HG03354 (cell line): ENCODE data around the gene HAUS7.

Experiments
- ATAC-seq: cut with Tn5 transposase; IDR thresholded peaks from one replicate; pipeline ENCODE4 v1.9.1; 2021; ENCODE audit warnings: mild to moderate bottlenecking; ENCODE audit not compliant: unreplicated experiment, poor library complexity, severe bottlenecking

HAUS7 gene

GRCh38 chrX:153400146-153401132 lies 69.9 kb downstream of the HAUS7 start:
- no peak for ATAC-seq

GRCh38 chrX:153398275-153398960 lies 72.0 kb downstream of the HAUS7 start:
- no peak for ATAC-seq
